ENCODE results near the gene WBP1L.
"Not testable (repeated sequence)": the region's sequence is repeated elsewhere in the genome, so short reads cannot be mapped to it uniquely, and the experiment has no call there.

The WBP1L gene

DNA sequence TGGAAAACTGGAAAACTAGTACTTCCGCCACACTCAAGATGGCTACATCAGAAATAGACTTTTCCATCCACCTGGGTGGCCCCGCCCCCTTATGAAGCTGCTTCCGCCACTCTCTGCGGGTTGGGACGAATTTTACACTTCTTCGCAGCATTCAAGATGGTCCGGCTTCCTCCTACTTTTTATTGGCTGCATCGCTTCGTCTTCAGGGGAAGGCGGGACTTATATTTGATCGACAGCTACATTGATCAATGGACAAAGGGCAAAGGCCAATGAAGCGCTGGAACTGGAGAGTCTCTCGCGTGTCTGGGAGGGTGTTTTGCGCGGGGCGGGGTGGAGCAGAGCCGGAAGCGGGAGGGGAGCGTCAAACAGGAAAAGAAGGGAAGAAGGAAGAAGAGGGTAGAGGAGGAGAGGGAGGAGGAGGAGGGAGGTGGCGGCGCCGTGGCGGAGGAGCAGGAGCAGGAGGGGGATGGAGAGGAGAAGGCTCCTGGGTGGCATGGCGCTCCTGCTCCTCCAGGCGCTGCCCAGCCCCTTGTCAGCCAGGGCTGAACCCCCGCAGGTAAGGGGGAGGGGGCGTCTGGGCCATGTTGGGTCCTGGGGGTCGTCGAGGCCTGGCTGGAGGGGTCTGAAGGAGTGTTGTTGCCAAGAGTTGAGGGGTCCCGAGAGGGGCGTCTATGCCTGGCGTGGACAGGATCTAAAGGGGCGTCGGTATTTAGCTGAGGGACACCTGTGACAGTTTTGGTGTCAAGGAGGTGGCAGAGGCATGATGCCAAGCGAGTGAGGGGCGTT lies at the start of gene WBP1L:
Gene WBP1L (plus strand): TSS at position 361 of the 786 bp plus-strand sequence. CDS start 106 bp downstream, at position 467.
- TF ChIP-seq, protein P1, sequence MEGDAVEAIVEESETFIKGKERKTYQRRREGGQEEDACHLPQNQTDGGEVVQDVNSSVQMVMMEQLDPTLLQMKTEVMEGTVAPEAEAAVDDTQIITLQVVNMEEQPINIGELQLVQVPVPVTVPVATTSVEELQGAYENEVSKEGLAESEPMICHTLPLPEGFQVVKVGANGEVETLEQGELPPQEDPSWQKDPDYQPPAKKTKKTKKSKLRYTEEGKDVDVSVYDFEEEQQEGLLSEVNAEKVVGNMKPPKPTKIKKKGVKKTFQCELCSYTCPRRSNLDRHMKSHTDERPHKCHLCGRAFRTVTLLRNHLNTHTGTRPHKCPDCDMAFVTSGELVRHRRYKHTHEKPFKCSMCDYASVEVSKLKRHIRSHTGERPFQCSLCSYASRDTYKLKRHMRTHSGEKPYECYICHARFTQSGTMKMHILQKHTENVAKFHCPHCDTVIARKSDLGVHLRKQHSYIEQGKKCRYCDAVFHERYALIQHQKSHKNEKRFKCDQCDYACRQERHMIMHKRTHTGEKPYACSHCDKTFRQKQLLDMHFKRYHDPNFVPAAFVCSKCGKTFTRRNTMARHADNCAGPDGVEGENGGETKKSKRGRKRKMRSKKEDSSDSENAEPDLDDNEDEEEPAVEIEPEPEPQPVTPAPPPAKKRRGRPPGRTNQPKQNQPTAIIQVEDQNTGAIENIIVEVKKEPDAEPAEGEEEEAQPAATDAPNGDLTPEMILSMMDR (IDR thresholded peaks at IDR 0.05; ENCODE audit: low read depth, low read length, missing control alignments) = no peak

DNA sequence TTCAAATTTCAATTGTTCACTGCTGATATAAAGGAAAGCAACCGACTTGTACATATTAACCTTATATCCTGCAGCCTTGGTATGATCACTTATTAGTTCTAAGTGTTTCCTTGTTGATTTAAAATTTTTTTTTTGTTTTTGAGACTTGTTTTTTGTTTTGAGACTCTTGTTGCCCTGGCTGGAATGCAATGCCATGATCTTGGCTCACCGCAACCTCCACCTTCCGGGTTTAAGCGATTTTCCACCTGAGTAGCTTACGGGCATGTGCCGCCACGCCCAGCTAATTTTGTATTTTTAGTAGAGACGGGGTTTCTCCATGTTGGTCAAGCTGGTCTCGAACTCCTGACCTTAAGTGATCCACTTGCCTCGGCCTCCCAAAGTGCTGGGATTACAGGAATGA lies 48.3 kb upstream of the WBP1L start:
- DNase-seq (ENCODE audit: low read depth); H3K4me3 ChIP-seq (ENCODE audit: low read depth, low read length): not testable (repeated sequence)

More for the DNA sequence above, at the start of gene WBP1L:
- peak; percentile 98 for DNase-seq (ENCODE audit: low read depth)
- peak within 1 kb of the TSS; percentile 93 for H3K4me3 ChIP-seq (ENCODE audit: low read depth, low read length)

DNA sequence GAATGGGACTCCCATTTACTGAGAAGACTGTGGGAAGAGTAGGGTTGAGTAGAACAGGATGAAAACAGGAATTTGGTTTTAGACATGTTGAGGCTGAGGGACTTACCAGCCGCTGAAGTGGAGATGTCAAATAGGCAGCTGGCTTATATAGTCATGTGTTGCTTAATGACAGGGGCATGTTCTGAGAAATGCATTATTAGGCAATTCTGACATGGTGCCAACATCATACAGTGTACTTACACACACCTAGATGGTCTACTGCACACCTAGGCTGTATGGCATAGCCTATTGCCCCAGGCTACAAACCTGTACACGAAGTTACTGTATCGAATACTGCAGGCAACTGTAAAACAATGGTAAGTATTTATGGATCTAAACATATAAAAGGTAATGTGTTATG lies 47.0 kb upstream of the WBP1L start:
- TF ChIP-seq, protein P1 (IDR thresholded peaks at IDR 0.05; ENCODE audit: low read depth, low read length, missing control alignments) = no peak
- DNase-seq (ENCODE audit: low read depth) = no peak
- no peak overlapping the region for H3K4me3 ChIP-seq (ENCODE audit: low read depth, low read length)

DNA sequence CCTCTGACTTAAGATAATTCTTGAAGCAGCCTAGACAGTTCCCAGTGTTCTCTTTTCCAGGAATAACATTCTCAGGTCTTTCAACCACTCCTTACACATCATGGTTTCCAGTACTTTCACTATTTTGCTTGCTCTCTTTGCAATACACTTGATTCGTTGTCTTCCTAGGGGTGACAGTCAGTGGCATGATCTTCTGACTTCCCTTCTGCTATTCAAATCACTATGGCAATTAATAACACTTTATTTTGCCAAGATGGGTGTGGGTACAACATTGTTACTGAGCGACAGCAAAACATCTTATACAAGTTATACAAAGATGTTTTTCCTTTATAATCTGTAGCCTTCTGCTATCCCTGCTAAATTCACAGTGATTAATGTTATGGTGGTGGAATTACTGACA lies 44.9 kb upstream of the WBP1L start:
- no peak for DNase-seq (ENCODE audit: low read depth)
- TF ChIP-seq, protein P1 (IDR thresholded peaks at IDR 0.05; ENCODE audit: low read depth, low read length, missing control alignments) = no peak
- no peak overlapping the region for H3K4me3 ChIP-seq (ENCODE audit: low read depth, low read length)

DNA sequence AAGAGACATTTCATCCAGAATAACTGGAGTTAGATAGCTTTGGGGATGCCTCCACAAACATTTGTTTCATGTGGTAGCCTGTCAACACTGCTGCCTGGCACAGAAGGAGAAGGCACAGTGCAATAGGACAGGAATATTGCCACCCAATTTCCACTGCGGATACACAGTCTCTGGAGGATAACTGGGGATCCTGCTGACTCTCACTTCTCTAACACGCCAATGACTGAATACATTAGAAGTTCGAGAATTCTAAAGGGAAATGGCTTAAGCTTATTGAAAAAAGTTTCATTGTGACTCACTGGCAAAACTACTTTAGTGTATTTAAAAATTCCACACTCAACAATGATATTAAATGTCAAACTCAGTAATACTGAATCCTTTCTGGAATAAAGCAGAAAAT lies 42.5 kb upstream of the WBP1L start:
- H3K4me3 ChIP-seq (ENCODE audit: low read depth, low read length) = no peak overlapping the region
- TF ChIP-seq, protein P1 (IDR thresholded peaks at IDR 0.05; ENCODE audit: low read depth, low read length, missing control alignments) = no peak
- DNase-seq (ENCODE audit: low read depth) = no peak

DNA sequence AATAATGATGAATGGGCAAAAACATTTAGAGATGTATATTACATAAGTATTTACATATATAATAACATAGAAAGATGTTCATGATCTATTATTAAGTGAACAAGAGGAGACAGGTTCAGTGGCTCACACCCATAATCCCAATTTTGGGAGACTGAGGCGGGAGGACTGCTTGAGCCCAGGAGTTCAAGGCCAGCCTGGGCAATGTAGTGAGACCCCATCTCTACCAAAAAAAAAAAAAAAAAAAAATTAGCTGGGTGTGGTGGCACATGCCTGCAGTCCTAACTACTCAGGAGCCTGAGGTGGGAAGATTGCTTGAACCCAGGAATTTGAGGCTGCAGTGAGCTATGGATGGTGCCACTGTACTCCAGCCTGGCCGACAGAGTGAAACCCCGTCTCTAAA lies 42.0 kb upstream of the WBP1L start:
- TF ChIP-seq, protein P1 (IDR thresholded peaks at IDR 0.05; ENCODE audit: low read depth, low read length, missing control alignments) = no peak
- no peak for DNase-seq (ENCODE audit: low read depth)
- no peak overlapping the region for H3K4me3 ChIP-seq (ENCODE audit: low read depth, low read length)

DNA sequence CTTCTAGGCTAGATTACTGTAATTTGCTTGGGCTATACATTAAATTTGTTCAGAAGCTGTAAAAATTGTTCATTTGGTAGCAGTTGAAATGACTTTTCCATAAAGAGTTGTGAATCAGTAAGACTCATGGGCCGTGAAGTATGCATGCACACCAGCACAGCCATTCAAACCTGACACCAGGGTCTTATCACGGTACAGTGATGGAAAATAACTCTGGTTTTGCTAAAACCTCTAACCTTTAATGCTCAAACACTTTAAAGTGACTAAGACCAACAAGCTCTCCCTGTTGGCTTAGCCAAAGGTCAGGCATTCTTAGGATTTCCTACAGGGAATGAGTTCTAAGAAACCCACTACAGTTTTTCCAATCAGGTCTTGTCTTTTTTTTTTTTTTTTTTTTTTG lies 41.0 kb upstream of the WBP1L start:
- TF ChIP-seq, protein P1 (IDR thresholded peaks at IDR 0.05; ENCODE audit: low read depth, low read length, missing control alignments) = no peak
- DNase-seq (ENCODE audit: low read depth) = no peak
- H3K4me3 ChIP-seq (ENCODE audit: low read depth, low read length) = no peak overlapping the region

Data from GM12864 (cell line).